PC-9 (cell line): Measurements from ENCODE around the gene C5orf15. TPM values are rescaled to one million over a fixed set of nuclear protein-coding genes. Genes with fewer than 3 reads are reported as not detected.

Experiments used
- BruUV-seq: library from RNA; stranded (reverse); fragments of 400-500 nt; replicated peaks from 2 replicates; lab custom pipeline; 2021; lab: Mats Ljungman, UMichigan
- CTCF ChIA-PET: fragments of 300-600 bp; sonication (Branson Sonifier 250); formaldehyde crosslinking; loops from one replicate; lab custom pipeline; 2022; ENCODE audit warnings: antibody characterized with exemption; lab: Charles Lee
- POLR2A ChIA-PET: fragments of 300-600 bp; sonication (Branson Sonifier 250); formaldehyde crosslinking; loops from one replicate; lab custom pipeline; 2022; ENCODE audit warnings: antibody characterized with exemption; ENCODE audit not compliant: unreplicated experiment; lab: Charles Lee
- DNase-seq, 2 experiments: peaks; one replicate each; pipeline versions ENCODE4 v3.0.0 to v3.0.0-alpha.2; 2015 to 2022; ENCODE audit warnings: mixed read lengths in 1 of 2
- H2AFZ ChIP-seq: fragments of 200-600 bp; sonication (generic); 2 replicates; pipeline ENCODE4 v1.8.1; 2017; ENCODE audit warnings: antibody characterized with exemption
- H3F3A ChIP-seq: fragments of 200-600 bp; sonication (generic); 2 replicates; pipeline ENCODE4 v1.8.1; 2017; ENCODE audit warnings: antibody characterized with exemption, mild to moderate bottlenecking, low read depth; ENCODE audit not compliant: insufficient read depth
- H3K27ac ChIP-seq: fragments of 200-600 bp; sonication (generic); 2 replicates; pipeline ENCODE4 v1.6.1; 2016; ENCODE audit warnings: mixed run types
- H3K27me3 ChIP-seq: fragments of 200-600 bp; sonication (generic); 2 replicates; pipeline ENCODE4 v1.6.1; 2016; ENCODE audit warnings: low read depth, mixed run types; ENCODE audit not compliant: insufficient read depth
- H3K36me3 ChIP-seq: fragments of 200-600 bp; sonication (generic); 2 replicates; pipeline ENCODE4 v1.6.1; 2016; ENCODE audit warnings: low read depth, mixed run types
- H3K4me1 ChIP-seq: fragments of 200-600 bp; sonication (generic); replicated peaks from 2 replicates; pipeline ENCODE4 v1.6.1; 2016; ENCODE audit warnings: mixed run types; ENCODE audit not compliant: insufficient read depth
- H3K4me2 ChIP-seq: fragments of 200-600 bp; sonication (generic); 2 replicates; pipeline ENCODE4 v1.6.1; 2017; ENCODE audit warnings: mixed run types
- H3K4me3 ChIP-seq: fragments of 200-600 bp; sonication (generic); 2 replicates; pipeline ENCODE4 v1.6.1; 2016; ENCODE audit warnings: mixed run types
- H3K79me2 ChIP-seq: fragments of 200-600 bp; sonication (generic); 2 replicates; pipeline ENCODE4 v1.6.1; 2017; ENCODE audit warnings: low read depth, mixed run types
- H3K9me2 ChIP-seq: fragments of 200-600 bp; sonication (generic); 2 replicates; pipeline ENCODE4 v1.8.1; 2017; ENCODE audit warnings: mild to moderate bottlenecking; ENCODE audit not compliant: insufficient read depth
- H3K9me3 ChIP-seq: fragments of 200-600 bp; sonication (generic); 2 replicates; pipeline ENCODE4 v1.8.1; 2016; ENCODE audit warnings: low read depth; ENCODE audit not compliant: insufficient read depth
- H4K20me1 ChIP-seq: fragments of 200-600 bp; sonication (generic); 2 replicates; pipeline ENCODE4 v1.8.1; 2017; ENCODE audit not compliant: insufficient read depth
- CTCF ChIP-seq: fragments of 200-600 bp; sonication (generic); conservative IDR thresholded peaks from 2 replicates; pipeline ENCODE4 v1.6.1; 2017; ENCODE audit warnings: mixed run types, antibody characterized with exemption, mild to moderate bottlenecking, moderate library complexity
- EZH2 ChIP-seq: fragments of 200-600 bp; sonication (generic); IDR thresholded peaks from 2 replicates; pipeline ENCODE4 v1.8.0; 2017; ENCODE audit warnings: antibody characterized with exemption, low read depth
- intact Hi-C: fragments of 100-400 bp; cut with micrococcal nuclease; formaldehyde crosslinking; loops from one replicate; pipeline ENCODE4 v1.10.0; 2022; ENCODE audit not compliant: unreplicated experiment
- total RNA-seq: library from RNA; stranded (reverse); gene quantifications from 2 replicates; pipeline ENCODE4 v1.2.3, GENCODE V29; 2021

C5orf15 gene
- total RNA-seq, 1 experiment from 2014 or later, result 45.0 TPM

GRCh38 chr5:133994990-133995333 lies 26.5 kb upstream of the C5orf15 start:
- H3K4me1 ChIP-seq, result peaks cover 62% of the 10 kb centered on the region
- no peak overlapping the region for H3K4me3 ChIP-seq
- DNase-seq, result no peak
- H3K4me2 ChIP-seq, result peak overlapping the region; percentile 54
- intact Hi-C loops, result no loop called here
- no peak overlapping the region for H2AFZ ChIP-seq
- no TSS peak for BruUV-seq
- ChIA-PET CTCF (no interaction called here), POLR2A (no interaction called here)
- H3K36me3 ChIP-seq, result peaks cover 24% of the 10 kb centered on the region
- no peak overlapping the region for H3K27ac ChIP-seq
- H4K20me1 ChIP-seq, result peaks cover 88% of the 10 kb centered on the region
- peaks cover 100% of the 10 kb centered on the region for H3K79me2 ChIP-seq
- H3F3A ChIP-seq, result peaks cover 59% of the 10 kb centered on the region
- H3K27me3 ChIP-seq, result no peaks in the 10 kb centered on the region
- TF ChIP-seq CTCF, result no peak
- no peak for TF ChIP-seq EZH2
- H3K9me2 ChIP-seq, result no peaks in the 10 kb centered on the region
- no peaks in the 10 kb centered on the region for H3K9me3 ChIP-seq

GRCh38 chr5:133994297-133994989 lies 26.0 kb upstream of the C5orf15 start:
- H3K9me2 ChIP-seq, result no peaks in the 10 kb centered on the region
- no peak overlapping the region for H2AFZ ChIP-seq
- no peaks in the 10 kb centered on the region for H3K27me3 ChIP-seq
- peaks cover 57% of the 10 kb centered on the region for H3K4me1 ChIP-seq
- H4K20me1 ChIP-seq, result peaks cover 83% of the 10 kb centered on the region
- no peak for DNase-seq
- H3K79me2 ChIP-seq, result peaks cover 100% of the 10 kb centered on the region
- H3K36me3 ChIP-seq, result peaks cover 29% of the 10 kb centered on the region
- ChIA-PET CTCF (interaction anchor here (0.6 kb wide), 1 partner anchor 11 kb away, joined by 9 read pairs; no protein-coding TSS in a partner anchor), POLR2A (no interaction called here)
- H3K4me3 ChIP-seq, result no peak overlapping the region
- H3K27ac ChIP-seq, result peak overlapping the region; percentile 33
- H3K4me2 ChIP-seq, result peak overlapping the region; percentile 54
- no TSS peak for BruUV-seq
- TF ChIP-seq EZH2 (no peak), CTCF (no peak)
- no peaks in the 10 kb centered on the region for H3K9me3 ChIP-seq
- intact Hi-C loops, result no loop called here
- H3F3A ChIP-seq, result peaks cover 60% of the 10 kb centered on the region

GRCh38 chr5:133993185-133993936 lies 24.9 kb upstream of the C5orf15 start:
- Histone ChIP-seq H3K27me3 (no peaks in the 10 kb centered on the region), H3K27ac (peak overlapping the region; percentile 33), H3K4me2 (peak overlapping the region; percentile 54), H3K4me1 (peaks cover 51% of the 10 kb centered on the region), H4K20me1 (peaks cover 72% of the 10 kb centered on the region), H3K4me3 (no peak overlapping the region), H3K79me2 (peaks cover 100% of the 10 kb centered on the region), H2AFZ (no peak overlapping the region), H3F3A (peaks cover 71% of the 10 kb centered on the region), H3K36me3 (peaks cover 39% of the 10 kb centered on the region), H3K9me2 (no peaks in the 10 kb centered on the region), H3K9me3 (no peaks in the 10 kb centered on the region)
- POLR2A ChIA-PET, result no interaction called here
- CTCF ChIA-PET, result no interaction called here
- peak in 1 of 2 experiments; percentile 78 for DNase-seq
- TF ChIP-seq EZH2, result no peak
- no peak for TF ChIP-seq CTCF
- intact Hi-C loops, result no loop called here
- no TSS peak for BruUV-seq
